DOHH2 (cell line): Measurements from ENCODE around the gene SGO2.
A peak's percentile ranks its signal among the peaks of the same experiment; 100 is the strongest.

ENCODE experiments used
- H3F3A ChIP-seq: fragments of 200-600 bp; sonication (generic), shearing (Covaris generic); 2 replicates; pipeline ENCODE4 v1.6.0; 2016; ENCODE audit warnings: antibody characterized with exemption, mild to moderate bottlenecking; ENCODE audit not compliant: control insufficient read depth, insufficient read depth
- H3K27ac ChIP-seq: fragments of 200-600 bp; sonication (generic); 2 replicates; pipeline ENCODE4 v1.5.1; 2014; ENCODE audit warnings: low read depth, mild to moderate bottlenecking, low read length, moderate library complexity
- H3K27me3 ChIP-seq: fragments of 200-600 bp; sonication (generic); 2 replicates; pipeline ENCODE4 v1.6.1; 2014; ENCODE audit warnings: mild to moderate bottlenecking, low read length, mixed read lengths; ENCODE audit not compliant: control insufficient read depth
- H3K36me3 ChIP-seq: fragments of 200-600 bp; sonication (generic); 2 replicates; pipeline ENCODE4 v1.6.1; 2014; ENCODE audit warnings: mild to moderate bottlenecking, low read length, moderate library complexity, mixed read lengths; ENCODE audit not compliant: control insufficient read depth
- H3K4me1 ChIP-seq: fragments of 200-600 bp; sonication (generic); 2 replicates; pipeline ENCODE4 v1.6.1; 2014; ENCODE audit warnings: mild to moderate bottlenecking, low read length, mixed read lengths; ENCODE audit not compliant: control insufficient read depth
- H3K4me2 ChIP-seq: fragments of 200-600 bp; sonication (generic); 2 replicates; pipeline ENCODE4 v1.6.0; 2014; ENCODE audit warnings: mild to moderate bottlenecking, low read length, moderate library complexity
- H3K4me3 ChIP-seq: fragments of 200-600 bp; sonication (generic); 2 replicates; pipeline ENCODE4 v1.5.1; 2014; ENCODE audit warnings: mild to moderate bottlenecking, low read length, mixed read lengths
- H3K79me2 ChIP-seq: fragments of 200-600 bp; sonication (generic); 2 replicates; pipeline ENCODE4 v1.6.1; 2014; ENCODE audit warnings: mild to moderate bottlenecking, low read length, mixed read lengths; ENCODE audit not compliant: control insufficient read depth
- H3K9me2 ChIP-seq: fragments of 200-600 bp; sonication (generic); replicated peaks from 2 replicates; pipeline ENCODE4 v1.6.1; 2014; ENCODE audit warnings: mild to moderate bottlenecking, low read length, mixed read lengths; ENCODE audit not compliant: control insufficient read depth
- H3K9me3 ChIP-seq: fragments of 200-600 bp; sonication (generic); 2 replicates; pipeline ENCODE4 v1.6.1; 2014; ENCODE audit warnings: antibody characterized with exemption, low read length, mixed read lengths; ENCODE audit not compliant: control insufficient read depth, insufficient read depth
- H4K20me1 ChIP-seq: fragments of 200-600 bp; sonication (generic); 2 replicates; pipeline ENCODE4 v1.6.0; 2014; ENCODE audit warnings: low read depth, mild to moderate bottlenecking, antibody characterized with exemption, low read length, moderate library complexity; ENCODE audit not compliant: control insufficient read depth, insufficient read depth
- EZH2phosphoT487 ChIP-seq: fragments of 200-600 bp; sonication (generic); IDR thresholded peaks from 2 replicates; pipeline ENCODE4 v1.6.1; 2017; ENCODE audit warnings: borderline replicate concordance, mild to moderate bottlenecking, antibody characterized with exemption, low read length, moderate library complexity, mixed read lengths
- TF ChIP-seq, protein P1 (sequence below): fragments of 200-600 bp; sonication (generic); IDR thresholded peaks from one replicate; pipeline ENCODE4 v1.5.1; 2014; ENCODE audit warnings: antibody characterized with exemption, mild to moderate bottlenecking, low read depth, low read length; ENCODE audit not compliant: poor library complexity, severe bottlenecking

Gene SGO2

DNA sequence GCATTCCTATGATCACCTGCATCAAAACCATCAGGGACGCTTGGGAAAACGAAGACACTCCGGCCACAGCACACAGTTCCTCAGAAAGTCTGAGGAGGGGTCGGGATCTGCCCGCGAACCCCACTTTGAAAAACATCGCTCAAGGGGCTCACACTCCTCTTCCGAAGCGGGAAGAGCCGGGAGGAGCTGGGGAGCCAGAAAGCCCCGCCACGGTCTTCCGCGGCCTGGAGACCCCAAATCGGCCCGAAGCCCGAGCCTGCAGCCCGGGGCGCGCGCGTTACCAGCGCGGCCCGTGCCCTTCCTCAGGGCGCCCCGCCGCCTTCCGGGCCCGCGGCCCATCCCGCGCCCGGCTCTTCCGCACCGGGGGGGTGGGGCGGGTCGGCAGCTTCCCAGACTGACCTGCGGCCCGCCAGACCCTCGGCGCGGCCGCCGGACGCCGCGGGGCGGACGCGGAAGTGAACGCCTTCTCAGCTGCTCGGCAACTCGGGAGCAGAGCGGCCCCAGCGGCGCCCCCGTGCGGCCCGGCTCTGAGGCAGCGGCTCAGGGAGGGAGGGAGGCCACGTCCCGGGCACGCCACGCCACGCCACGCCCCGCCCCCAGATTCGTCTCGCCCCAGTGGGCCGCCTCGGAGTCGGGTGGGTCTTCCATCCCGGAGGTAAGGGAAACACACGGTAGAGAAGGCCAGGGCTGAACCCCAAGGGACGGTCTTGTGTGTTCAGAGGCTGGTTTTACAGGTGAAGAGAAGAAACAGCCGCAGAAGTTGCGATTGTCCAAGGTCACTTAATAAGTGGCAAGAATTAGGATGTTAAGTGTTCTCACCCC, 16.2 kb upstream of the SGO2 start, which contains the start of gene KCTD18:
KCTD18 (minus strand) TSS at position 457 of the 822 bp plus-strand sequence. CDS start 3,052 bp downstream, outside the sequence.
- TF ChIP-seq, protein P1, sequence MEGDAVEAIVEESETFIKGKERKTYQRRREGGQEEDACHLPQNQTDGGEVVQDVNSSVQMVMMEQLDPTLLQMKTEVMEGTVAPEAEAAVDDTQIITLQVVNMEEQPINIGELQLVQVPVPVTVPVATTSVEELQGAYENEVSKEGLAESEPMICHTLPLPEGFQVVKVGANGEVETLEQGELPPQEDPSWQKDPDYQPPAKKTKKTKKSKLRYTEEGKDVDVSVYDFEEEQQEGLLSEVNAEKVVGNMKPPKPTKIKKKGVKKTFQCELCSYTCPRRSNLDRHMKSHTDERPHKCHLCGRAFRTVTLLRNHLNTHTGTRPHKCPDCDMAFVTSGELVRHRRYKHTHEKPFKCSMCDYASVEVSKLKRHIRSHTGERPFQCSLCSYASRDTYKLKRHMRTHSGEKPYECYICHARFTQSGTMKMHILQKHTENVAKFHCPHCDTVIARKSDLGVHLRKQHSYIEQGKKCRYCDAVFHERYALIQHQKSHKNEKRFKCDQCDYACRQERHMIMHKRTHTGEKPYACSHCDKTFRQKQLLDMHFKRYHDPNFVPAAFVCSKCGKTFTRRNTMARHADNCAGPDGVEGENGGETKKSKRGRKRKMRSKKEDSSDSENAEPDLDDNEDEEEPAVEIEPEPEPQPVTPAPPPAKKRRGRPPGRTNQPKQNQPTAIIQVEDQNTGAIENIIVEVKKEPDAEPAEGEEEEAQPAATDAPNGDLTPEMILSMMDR: peak; percentile 77
- no peak for TF ChIP-seq EZH2phosphoT487
- Histone ChIP-seq H3F3A (no peaks in the 10 kb centered on the region), H3K27ac (peak within 1 kb of the TSS; percentile 24), H3K27me3 (0 out of 2 replicates have a peak, but pooled peaks cover 5% of the 10 kb centered on the region), H3K9me3 (no peaks in the 10 kb centered on the region), H3K4me1 (peaks cover 18% of the 10 kb centered on the region), H4K20me1 (no peaks in the 10 kb centered on the region), H3K79me2 (peaks cover 16% of the 10 kb centered on the region), H3K4me2 (peak within 1 kb of the TSS; percentile 96), H3K36me3 (peaks cover 17% of the 10 kb centered on the region), H3K4me3 (peak within 1 kb of the TSS; percentile 86), H3K9me2 (no peaks in the 10 kb centered on the region)

DNA sequence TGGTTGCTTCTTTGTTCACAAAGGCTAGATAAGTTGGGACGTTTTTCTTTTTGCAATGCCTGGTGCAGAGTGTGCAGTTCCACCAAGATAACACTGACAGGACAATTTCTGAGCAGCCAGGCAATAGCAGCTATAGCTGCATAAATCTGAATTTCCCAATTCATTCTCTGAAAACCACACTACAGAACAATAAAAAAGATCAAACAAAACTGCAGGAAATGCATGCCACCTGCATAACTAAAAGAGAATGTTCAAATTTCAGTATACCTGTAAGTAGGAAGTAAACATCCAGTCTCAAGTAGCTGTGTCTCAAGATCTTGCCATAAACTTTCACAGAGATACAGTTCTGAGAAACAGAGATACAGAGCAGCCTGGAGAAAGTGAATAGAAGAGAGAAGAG, 10.9 kb upstream of the SGO2 start:
- H3K4me1 ChIP-seq: peaks cover 8% of the 10 kb centered on the region
- no peaks in the 10 kb centered on the region for H4K20me1 ChIP-seq
- H3K9me3 ChIP-seq: no peaks in the 10 kb centered on the region
- H3K36me3 ChIP-seq: no peaks in the 10 kb centered on the region
- TF ChIP-seq, protein P1: no peak
- TF ChIP-seq EZH2phosphoT487: no peak
- H3F3A ChIP-seq: no peaks in the 10 kb centered on the region
- no peak overlapping the region for H3K4me3 ChIP-seq
- no peak overlapping the region for H3K4me2 ChIP-seq
- no peaks in the 10 kb centered on the region for H3K79me2 ChIP-seq
- H3K27me3 ChIP-seq: 0 out of 2 replicates have a peak, but pooled peaks cover 5% of the 10 kb centered on the region
- no peaks in the 10 kb centered on the region for H3K9me2 ChIP-seq
- H3K27ac ChIP-seq: no peak overlapping the region

DNA sequence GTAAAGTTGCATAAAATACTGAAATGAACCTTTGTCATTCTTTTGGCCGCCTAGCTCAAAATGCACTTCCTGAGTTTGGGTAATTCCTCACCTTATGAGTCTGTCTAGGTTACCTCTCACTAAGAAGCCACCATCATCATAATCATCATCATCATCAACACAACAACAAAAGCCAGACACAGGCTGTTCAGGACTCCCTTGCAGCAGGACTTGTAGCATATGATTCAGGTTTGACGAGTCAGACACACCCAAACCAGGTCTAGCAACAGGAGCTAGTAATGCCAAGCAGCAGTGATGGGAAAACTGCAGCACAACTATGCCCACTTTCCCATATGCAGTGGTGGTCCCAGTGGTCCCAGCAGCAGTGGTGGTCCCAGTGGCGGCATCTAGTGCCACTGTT, 2.8 kb upstream of the SGO2 start:
- Histone ChIP-seq H4K20me1 (no peaks in the 10 kb centered on the region), H3F3A (no peaks in the 10 kb centered on the region), H3K36me3 (peaks cover 9% of the 10 kb centered on the region), H3K4me1 (peaks cover 23% of the 10 kb centered on the region), H3K27ac (no peak overlapping the region), H3K27me3 (no peaks in the 10 kb centered on the region), H3K79me2 (peaks cover 20% of the 10 kb centered on the region), H3K9me2 (no peaks in the 10 kb centered on the region), H3K9me3 (no peaks in the 10 kb centered on the region), H3K4me2 (no peak overlapping the region), H3K4me3 (no peak overlapping the region)
- TF ChIP-seq EZH2phosphoT487: no peak
- TF ChIP-seq, protein P1: no peak
